ENCODE measurements around the gene SNED1.

Gene SNED1

DNA sequence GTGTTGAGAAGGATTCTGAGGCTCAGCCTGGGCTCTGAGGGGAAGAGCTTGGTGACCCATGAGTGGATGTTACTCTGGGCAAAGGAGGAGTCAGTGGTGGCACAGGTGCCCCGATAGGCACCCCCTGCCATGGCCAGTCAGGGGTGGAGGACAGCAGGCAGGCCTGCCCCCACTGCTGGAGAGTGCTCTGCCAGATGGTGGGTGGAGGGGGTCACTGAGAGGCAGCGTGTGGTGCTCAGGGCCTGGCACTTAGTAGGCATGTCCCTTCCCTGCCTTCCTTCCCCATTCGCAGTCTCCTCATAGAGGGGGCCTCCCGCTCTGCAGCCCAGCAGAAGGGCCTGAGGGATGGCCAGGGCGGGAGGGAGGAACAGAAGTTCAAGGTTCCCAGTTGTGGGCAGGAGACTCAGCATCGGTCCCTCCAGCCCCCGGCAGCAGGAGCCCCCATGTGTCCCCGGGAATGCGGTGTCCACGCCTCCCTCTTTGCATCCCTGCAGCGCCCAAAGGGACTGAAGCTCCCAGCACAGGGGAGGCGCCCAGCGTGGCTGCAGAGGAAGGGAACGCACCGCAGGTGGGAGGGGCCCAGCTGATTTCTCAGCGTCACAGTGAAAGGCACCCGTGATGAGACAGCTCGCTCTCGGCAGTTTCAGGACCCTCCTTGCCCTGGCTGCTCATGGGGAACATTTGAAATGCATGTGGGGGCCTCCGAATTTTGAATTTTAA, 5.7 kb upstream of the SNED1 start:
- no peak for DNase-seq

DNA sequence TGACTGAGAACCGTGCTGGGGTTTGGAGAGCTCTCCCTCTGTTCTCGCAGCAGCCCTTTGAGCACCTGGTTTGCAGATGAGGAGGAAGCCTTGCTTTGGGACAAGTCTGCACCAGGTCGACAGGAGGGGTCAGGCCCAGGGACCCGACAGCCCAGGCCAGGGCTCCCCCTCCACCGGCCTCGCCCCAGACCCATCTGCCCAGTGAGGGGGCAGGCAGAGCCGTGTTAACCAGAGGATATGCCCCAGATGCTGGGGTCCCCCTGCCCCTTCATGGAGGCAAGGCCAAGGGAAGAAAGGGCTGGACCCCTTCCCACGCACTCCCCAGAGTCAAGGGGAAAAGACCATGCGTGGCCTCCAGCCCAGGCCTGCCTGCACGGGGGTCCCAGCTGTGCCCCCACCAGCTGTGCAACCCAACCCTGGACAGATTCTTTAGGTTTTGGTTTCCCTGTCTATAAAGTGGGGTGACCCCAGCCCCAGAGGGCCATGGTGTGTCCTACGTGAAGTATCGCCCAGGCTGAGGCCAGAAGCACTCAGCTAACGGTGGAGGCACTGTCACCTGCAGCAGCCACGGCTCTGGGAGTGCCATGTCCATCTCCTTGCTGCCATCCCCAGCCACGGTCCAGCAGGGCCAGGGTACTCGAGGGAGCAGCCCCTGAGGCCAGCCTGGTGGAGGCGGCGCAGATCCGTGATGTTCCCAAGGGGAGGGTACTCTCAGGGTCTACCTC, 4.8 kb upstream of the SNED1 start:
- DNase-seq: no peak

DNA sequence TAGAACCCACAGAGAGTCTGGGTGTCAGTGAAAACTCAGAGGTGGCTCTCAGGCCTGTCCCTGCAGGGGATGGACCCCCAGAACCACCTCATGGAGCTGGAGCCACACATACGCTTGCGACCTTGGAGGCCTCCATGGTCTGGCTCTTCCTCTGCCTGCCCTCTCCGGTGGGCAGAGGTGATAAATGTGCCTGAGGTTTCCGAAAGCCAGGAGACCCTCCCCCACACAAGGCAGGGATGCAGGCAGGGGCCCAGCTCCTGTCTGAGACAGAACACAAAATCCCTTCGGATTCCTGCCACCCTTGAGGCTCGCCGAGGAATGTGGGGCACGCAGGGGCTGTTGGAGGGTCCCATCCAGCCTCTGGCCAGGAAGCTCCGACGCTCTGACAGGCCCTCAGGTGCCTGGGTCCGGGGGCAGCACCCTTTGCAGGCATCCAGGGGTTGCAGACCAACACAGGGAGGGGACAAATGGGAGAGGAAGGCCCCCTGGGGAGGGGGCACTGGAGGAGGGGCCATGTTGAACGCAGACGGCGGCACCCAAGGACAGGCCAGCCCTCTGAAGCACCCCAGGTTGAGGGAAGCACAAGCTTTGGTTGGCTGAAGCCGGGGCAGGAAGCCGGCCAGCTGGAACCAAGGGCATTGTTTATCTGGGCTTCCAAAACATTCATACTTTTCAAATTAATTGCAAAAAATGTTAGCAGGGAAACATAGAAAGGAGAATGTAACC, 4.1 kb upstream of the SNED1 start:
- DNase-seq: no peak

DNA sequence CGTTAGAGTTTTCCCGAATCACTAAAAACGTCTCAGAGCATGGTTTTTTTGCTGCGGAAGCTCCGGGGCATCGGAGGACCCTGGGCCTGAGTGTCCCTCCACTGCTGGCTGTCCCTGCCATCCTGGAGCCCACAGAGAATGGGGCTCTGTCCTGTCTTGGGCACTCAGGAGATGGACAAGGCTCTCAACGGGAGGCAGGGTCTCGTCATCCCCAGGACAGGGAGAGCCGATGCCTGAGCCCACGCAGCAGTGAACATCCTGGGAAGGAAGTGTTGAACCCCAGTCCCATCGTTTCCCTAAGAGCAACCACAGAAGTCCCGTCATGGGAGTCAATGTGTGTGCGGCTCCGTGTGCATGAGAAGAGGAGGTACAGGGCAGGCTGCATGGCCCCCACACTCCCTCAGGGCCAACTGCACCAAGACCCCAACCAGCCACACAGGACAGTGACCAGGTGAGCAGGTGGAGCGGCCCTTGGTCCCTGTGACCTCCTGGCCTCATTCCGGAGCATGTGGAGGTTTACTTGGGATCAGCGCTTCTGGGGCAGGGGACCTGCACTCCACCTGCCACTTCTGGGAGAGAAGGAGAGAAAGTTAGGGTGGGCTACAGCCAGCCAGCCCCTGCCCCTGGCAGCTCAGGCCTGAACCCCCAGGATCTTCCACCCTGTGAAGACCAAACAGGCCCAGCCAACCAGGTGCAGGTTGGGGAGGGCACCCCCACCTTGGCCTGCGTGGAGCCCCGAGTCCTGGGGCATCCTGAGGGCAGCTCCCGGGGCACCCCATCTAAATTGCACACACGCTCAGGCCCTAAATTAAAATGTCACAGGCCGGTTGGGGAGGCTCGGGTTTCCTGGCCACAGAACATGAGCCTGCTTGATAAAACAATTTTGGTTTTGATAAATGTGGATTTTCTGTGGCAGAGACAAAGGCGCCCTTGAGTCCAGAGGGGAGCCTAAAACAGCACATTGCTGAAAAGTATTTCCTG, 3.1 kb upstream of the SNED1 start:
- DNase-seq: no peak

DNA sequence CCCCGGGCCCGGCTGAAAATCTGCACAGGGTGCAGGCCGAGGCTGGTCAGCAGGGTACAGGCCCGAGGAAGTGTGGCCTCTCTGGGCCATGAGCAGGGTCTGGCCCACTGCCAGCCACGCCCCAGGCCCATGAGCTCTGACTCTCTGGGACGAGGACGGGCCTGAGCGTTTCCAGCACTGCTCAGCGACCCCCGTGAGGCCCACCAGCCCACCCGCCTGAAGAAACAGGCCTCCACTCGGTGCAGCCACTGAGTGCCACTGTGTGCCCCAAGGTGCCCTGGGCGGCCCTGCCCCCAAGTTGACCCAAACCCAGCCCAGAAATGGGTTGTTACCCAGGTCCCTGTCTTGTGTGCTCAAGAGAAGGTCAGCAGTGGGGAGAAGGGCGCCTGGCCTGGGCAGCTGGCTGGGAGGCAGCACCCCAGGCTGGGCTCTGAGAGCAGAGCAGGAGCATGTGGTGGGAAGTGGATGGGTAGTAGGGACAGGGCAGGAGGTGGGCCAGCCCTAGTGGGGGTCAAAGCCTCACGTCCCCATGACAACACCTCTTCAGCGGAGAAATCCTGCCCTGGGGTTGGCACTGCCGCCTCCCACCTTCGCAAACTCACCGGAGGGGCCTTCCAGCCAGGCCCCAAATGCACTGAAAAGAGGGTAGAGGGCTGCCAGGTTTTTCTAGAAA, 2.1 kb upstream of the SNED1 start:
- DNase-seq: no peak

DNA sequence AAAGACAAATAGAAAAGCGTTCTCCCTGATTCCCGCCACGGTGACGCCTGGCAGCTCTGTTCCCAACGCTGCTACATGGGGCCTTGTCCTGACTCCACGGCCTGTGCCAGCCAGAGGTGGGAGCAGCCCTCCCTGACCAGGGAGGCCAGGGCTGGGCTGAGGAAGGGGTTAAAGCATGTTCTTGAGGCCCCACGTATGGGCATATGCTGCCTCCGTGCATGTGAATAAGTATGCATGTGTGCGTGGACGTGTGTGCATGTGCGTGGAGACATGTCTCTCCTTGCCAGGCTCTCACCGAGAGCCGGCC, 1.6 kb upstream of the SNED1 start:
- no peak for DNase-seq

DNA sequence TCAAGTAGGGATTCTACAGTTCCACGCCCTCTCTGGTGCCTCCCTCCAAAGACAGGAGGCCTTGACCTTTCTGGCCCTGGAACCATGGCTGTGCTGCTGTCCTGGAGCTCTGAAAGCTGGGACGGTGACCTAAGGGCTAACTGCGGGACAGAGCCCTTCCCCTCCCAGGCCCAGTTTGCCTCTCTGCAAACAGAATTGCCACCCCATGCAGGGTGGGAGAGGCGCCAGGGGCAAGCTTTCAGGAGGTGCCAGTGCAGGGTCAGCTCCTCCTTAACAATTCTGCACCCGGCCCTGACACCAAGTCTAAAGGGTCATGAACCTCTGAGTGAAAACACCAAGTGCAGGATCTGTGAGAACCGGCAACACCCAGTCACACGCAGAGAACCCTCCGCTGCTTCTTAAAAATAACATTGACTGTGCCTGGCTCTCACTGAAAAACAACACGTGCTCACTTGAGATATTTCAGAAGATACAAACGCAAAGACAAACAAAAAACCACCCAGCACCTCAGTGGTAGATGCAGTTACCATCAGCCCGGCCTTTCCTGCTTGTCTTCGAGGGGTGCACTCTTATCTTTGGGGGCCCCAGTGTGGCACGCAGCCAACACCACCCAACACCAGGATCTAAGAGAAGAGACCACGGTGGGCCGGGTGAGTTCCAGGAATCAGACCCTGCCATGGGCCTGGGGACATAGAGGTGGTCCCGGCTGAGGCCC, 1.1 kb upstream of the SNED1 start:
- DNase-seq: no peak

DNA sequence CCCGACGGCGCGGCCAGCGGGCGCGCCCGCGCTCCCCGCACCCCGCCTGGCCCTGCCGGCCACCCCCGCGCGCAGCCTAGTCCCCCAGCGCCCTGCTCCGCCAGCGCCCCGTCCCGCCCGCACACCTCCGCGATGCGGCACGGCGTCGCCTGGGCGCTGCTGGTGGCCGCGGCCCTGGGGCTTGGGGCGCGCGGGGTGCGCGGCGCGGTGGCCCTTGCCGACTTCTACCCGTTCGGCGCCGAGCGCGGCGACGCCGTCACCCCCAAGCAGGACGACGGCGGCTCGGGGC, 232 bp downstream of the SNED1 start:
- no peak for DNase-seq

DNA sequence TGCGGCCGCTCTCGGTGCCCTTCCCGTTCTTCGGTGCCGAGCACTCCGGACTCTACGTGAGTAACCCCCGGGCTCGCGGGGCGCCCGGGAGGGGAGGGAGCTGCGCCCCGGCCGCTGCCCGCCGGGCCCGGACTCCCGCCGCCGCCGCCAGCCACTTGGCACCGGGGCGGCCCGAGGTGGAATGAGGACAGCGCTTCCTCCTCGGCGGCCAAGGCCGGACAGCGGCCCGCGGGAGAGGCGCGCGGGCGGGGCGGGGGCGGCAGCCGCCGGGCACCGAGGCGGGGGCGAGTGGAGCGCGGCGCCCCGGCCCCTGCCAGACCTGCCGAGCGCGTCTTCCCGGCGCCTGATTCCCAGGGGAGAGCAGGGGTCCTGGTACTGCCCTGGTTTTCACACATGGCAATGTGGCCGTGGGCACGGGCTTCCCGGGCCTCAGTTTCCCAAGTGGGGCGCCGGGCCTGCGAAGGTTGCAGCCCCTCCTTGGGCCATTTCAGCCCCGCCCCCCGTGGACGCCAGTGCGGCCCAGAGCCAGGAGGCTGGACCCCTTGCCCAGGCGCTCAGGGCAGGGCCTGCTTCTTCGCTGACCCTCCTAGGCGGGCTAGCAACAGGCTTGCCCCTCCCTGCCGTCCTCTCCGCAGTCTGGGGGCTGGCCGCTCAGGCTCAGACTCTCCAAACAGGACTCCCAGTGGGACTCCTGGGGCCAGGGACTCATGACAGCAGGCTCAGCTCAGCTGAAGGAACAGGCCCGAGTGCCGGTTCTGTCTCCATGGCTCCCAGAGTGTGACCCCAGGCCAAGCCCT, 775 bp downstream of the SNED1 start:
- DNase-seq: no peak

DNA sequence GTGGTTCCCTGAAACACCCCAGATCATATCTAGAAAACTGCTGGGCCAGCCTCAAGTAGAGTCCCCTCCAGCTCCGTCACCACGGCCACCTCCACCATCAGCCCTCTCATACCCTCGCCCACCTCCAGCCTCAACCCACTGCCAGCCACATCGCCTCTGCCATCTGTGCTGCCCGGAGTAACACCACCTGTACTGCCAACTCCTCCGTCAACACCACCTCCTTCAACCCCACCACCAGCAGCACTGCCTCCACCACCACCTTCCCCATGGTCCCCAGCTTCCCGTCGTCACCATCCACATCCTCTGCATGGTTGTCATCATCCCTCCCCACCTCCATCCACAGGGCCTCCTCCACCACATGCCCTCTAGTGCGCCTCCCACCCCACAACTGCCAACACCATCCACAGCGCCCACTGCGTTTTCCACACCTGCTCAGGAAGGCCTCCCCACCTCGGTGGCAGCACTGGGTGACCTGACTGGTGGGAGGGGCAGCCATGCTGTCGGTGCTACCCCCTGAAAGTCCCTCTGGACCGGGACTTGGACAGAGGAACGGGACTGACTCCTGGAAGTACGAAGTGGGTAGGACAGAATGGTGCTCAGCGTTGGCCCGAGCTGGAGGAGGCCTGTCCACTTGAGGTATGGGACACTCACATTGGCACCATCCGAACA, 1.6 kb downstream of the SNED1 start:
- no peak for DNase-seq

DNA sequence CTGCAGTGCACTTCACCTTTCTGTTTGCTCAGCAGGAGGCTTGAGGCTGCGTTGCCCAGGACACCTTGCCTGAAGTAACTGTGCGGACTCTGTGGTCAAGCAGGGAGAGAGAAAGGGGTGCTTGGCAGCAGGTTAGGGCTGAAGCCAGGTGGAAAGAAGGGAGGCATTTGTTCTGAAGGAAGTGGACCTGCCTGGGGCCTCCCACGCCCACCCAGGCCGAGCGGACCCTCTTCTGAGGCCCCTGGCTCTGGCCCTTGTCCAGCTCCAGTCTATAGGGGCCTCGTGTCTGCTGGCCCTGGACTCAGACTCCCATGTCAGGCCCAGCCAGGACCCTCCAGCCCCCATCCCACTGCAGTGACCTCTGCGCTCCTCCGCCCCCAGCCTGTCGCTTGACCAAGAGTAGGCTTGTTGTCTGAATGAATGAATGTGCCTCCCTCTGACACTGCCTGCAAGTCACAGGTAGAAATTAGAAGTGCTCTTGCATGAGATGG, 2.5 kb downstream of the SNED1 start:
- no peak for DNase-seq

DNA sequence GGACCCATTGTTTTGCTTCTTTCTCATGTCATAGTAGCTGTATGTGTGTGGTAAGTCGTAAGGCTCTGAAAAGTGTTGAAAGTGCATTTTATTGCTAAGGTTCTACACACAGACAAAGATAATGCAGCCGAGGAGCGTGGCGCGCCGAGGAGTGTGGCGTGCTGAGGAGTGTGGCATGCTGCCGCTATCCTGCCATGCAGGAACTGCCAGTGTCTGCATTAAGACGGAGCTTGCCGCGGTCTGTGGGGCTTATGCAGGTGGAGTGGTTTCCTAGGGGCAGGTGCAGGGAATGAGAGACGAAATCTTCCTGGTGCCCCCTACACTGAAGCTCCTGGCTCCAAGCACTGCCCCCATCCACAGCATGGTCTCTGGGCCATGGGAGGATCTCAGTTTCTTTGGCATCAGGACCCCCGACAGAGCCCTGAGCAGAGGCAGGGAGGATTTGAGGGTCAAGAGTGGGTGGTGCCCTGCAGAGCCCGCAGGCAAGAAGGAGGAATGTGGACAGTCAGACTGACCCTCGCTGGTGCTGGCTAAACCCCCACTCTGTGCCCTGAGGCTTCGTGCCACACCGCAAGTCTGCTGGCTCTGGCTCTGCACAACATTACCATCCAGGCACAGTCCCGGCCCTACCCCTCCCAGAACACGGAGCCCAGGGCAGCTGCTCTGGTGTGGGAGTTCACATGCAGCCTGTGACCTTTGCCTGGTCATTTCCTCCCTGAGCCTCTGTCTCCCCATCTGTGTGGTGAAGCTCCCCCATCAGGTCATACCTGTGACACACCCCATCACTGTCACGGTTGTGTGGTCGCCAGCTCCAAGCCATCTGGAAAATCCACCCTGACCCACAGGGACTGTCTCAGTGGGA, 3.2 kb downstream of the SNED1 start:
- no peak for DNase-seq

DNA sequence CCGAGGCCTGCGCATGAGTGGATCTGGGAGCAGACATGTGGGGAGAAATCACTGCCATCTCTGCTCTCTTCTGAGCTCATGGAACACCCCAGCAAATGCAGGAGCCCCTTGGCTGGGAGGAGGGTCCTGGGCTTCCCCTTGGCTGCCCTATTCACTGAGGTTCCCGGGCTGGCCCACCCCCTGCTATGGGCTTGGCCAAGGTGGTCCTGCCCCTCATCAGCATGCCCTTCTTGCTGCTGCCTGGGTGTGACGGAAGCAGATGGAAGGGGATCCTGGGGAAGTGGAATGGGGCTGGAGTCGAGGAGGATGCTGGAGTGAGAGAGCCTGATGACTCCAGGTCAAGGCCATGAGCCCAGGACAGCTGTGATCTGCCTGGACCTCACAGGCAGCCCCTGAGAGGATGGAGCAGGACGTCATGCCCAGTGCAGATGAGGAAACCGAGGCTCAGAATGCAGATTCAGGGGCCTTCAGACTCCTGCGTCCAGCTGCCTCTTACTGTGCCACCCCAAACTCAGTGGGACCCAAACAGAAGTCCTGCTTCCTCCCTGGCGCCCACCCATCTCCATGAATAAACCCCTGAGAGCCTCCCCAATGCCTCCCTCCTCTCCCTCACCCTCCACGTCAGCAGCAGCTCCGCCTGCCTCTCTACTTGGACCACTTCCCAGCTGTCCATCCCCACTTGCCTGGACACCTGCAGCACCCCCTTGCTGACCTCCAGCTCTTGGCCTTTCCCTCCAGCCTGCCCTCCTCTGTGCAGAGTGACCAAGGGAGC, 4.0 kb downstream of the SNED1 start:
- DNase-seq: no peak

DNA sequence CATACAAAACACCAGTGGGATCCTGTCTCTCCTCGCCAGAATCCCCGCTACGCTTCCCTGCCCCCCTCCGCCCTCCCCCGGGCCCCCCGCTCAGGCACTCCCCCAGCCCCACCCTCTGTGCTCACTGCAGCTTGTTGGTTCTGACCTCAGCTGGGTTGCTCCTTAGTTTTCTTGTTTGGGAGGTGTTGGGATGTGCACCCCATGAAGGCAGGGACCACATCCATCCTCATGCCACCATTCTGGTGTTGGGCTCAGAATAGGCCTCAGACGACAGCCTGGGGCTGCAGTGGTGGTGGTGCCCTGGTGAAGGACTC, 4.6 kb downstream of the SNED1 start:
- no peak for DNase-seq

DNA sequence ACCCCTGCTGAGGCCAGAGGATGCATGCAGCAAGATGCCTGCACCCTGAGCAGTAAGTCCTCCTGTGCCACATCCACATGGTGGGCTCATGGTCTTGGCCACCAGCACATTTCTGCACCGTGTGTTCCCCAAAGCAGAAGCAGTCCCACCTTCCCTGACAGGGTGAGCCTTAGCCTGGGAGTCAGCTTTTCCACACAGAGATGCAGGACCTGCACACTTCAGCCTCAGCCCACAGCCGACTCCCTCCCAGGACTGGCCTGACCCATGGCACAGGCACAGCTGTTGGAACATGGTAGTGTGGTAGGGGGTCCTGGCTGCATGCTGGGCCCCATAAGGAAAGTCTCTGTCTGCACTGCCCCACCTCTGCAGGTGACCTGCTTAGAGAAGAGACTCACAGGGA, 5.0 kb downstream of the SNED1 start:
- DNase-seq: no peak

DNA sequence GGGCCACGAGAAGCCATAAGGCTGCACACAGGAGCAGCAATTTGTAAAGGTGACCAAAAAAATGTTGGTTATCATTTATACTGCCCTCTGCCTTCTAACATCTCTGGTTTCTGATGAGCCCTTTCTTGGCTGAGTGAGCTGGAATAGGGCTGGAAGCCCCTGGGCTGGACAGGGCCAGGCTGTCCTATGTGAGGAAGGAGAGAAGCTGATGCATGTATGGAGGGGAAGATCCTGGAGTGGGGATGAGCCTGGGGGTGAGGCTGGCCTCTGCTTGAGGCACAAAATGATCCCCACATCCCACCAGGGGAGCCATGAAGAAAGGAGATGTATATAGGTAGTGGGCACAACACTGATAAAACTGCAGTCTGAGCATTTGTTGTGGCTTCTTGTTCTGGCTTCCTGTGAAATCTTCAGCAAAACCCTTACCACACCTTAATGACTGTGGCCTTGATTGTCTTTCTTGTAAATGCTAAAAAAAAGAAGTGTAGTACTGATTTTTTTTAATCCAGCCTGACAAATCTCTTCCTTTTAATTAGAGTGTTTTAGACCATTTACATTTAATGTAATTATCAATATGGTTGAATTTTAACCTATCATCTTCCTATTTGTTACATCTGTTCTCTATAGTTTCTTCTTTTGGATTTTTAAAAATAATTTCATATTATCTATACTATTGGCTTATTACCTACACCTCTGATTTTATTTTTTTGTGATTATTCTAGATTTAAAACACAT, 5.6 kb downstream of the SNED1 start:
- DNase-seq: no peak

DNA sequence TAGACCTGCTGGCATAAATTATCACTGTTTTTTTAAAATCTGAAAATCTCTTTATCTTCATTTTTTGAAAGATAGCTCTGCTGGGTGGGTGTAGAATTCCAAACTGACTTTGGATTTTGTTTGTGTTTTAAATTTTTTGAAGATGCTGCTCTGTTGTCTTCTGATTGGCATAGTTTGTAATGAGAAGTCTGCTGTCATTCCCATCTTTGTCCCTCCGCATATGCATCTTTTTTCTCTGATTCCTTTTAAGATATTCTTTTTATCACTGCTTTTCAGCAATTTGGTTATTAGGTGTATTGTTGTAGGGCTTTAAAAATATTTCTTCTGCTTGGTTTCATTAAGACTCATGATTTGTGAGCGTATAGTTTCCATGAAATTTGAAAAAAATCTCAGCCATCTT, 7.2 kb downstream of the SNED1 start:
- no peak for DNase-seq

DNA sequence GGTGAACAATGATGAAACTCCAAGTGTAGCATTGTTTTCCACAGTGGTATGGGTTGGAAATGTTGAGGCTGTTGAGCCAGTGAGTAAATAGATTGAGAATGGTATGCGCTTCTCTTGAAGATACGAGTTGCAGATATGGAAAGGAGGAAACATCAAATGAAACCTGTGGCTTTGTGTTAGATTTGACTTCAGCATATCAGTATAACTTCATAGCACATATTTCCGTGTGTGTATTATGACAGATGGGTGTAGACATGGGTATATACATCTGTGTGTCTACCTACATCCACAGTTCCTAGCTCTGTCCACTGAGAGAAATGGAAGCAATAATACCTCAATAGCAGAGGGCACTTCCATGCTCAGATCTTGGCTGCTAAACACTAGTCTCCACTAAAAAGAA, 8.0 kb downstream of the SNED1 start:
- no peak for DNase-seq
